IPS-15b (cell line): ENCODE measurements around the gene STRIT1.
"Not testable (repeated sequence)": the region's sequence is repeated elsewhere in the genome, so short reads cannot be mapped to it uniquely, and the experiment has no call there.

Experiments
- H3K27me3 ChIP-seq: one replicate; pipeline ENCODE4 v1.6.1; 2013; ENCODE audit warnings: low read length; ENCODE audit not compliant: control insufficient read depth, insufficient read depth
- H3K36me3 ChIP-seq: one replicate; pipeline ENCODE4 v1.6.1; 2013; ENCODE audit warnings: low read length; ENCODE audit not compliant: control insufficient read depth, insufficient read depth
- H3K4me1 ChIP-seq: one replicate; pipeline ENCODE4 v1.6.1; 2013; ENCODE audit warnings: mild to moderate bottlenecking, low read length; ENCODE audit not compliant: control insufficient read depth, insufficient read depth
- H3K4me3 ChIP-seq: one replicate; pipeline ENCODE4 v1.5.1; 2013; ENCODE audit warnings: low read depth, low read length
- H3K9ac ChIP-seq: one replicate; pipeline ENCODE4 v1.6.1; 2013; ENCODE audit warnings: low read depth, mild to moderate bottlenecking, low read length
- H3K9me3 ChIP-seq: one replicate; pipeline ENCODE4 v1.6.1; 2013; ENCODE audit warnings: mild to moderate bottlenecking, low read length; ENCODE audit not compliant: control insufficient read depth, insufficient read depth

The STRIT1 gene

GRCh38 chr3:155262855-155263254 lies 30.6 kb downstream of the STRIT1 start:
- H3K27me3 ChIP-seq, H3K9ac ChIP-seq, H3K4me3 ChIP-seq, H3K9me3 ChIP-seq, H3K4me1 ChIP-seq, H3K36me3 ChIP-seq: not testable (repeated sequence)

- Histone ChIP-seq H3K9me3 (no peaks in the 10 kb centered on the region), H3K36me3 (no peaks in the 10 kb centered on the region), H3K4me3 (no peak overlapping the region), H3K27me3 (no peaks in the 10 kb centered on the region), H3K9ac (no peak overlapping the region), H3K4me1 (no peaks in the 10 kb centered on the region)
Observed at GRCh38 chr3:155262295-155262694, 31.2 kb downstream of the STRIT1 start.

- H3K4me1 ChIP-seq = no peaks in the 10 kb centered on the region
- no peaks in the 10 kb centered on the region for H3K9me3 ChIP-seq
- no peak overlapping the region for H3K9ac ChIP-seq
- H3K4me3 ChIP-seq = no peak overlapping the region
- no peaks in the 10 kb centered on the region for H3K27me3 ChIP-seq
- H3K36me3 ChIP-seq = no peaks in the 10 kb centered on the region
Observed at GRCh38 chr3:155254445-155254844, 39.0 kb downstream of the STRIT1 start.

GRCh38 chr3:155252535-155252934 lies 40.9 kb downstream of the STRIT1 start:
- no peak overlapping the region for H3K9ac ChIP-seq
- no peaks in the 10 kb centered on the region for H3K36me3 ChIP-seq
- H3K27me3 ChIP-seq = no peaks in the 10 kb centered on the region
- H3K4me1 ChIP-seq = no peaks in the 10 kb centered on the region
- no peak overlapping the region for H3K4me3 ChIP-seq
- no peaks in the 10 kb centered on the region for H3K9me3 ChIP-seq

GRCh38 chr3:155252021-155252420 lies 41.5 kb downstream of the STRIT1 start:
- no peak overlapping the region for H3K4me3 ChIP-seq
- no peaks in the 10 kb centered on the region for H3K36me3 ChIP-seq
- no peaks in the 10 kb centered on the region for H3K4me1 ChIP-seq
- H3K9me3 ChIP-seq = no peaks in the 10 kb centered on the region
- no peak overlapping the region for H3K9ac ChIP-seq
- no peaks in the 10 kb centered on the region for H3K27me3 ChIP-seq

- H3K36me3 ChIP-seq = no peaks in the 10 kb centered on the region
- H3K9me3 ChIP-seq = no peaks in the 10 kb centered on the region
- H3K9ac ChIP-seq = no peak overlapping the region
- H3K4me3 ChIP-seq = no peak overlapping the region
- H3K4me1 ChIP-seq = no peaks in the 10 kb centered on the region
- H3K27me3 ChIP-seq = no peaks in the 10 kb centered on the region
Observed at GRCh38 chr3:155248531-155249187, 44.8 kb downstream of the STRIT1 start.

- Histone ChIP-seq H3K4me3 (no peak overlapping the region), H3K9ac (no peak overlapping the region), H3K4me1 (no peaks in the 10 kb centered on the region), H3K36me3 (no peaks in the 10 kb centered on the region), H3K27me3 (no peaks in the 10 kb centered on the region), H3K9me3 (no peaks in the 10 kb centered on the region)
Observed at GRCh38 chr3:155244699-155245098, 48.8 kb downstream of the STRIT1 start.

- Histone ChIP-seq H3K27me3 (no peaks in the 10 kb centered on the region), H3K9ac (no peak overlapping the region), H3K36me3 (no peaks in the 10 kb centered on the region), H3K4me1 (no peaks in the 10 kb centered on the region), H3K9me3 (no peaks in the 10 kb centered on the region), H3K4me3 (no peak overlapping the region)
Observed at GRCh38 chr3:155244216-155244615, 49.3 kb downstream of the STRIT1 start.

- Histone ChIP-seq H3K36me3 (no peaks in the 10 kb centered on the region), H3K27me3 (no peaks in the 10 kb centered on the region), H3K9me3 (no peaks in the 10 kb centered on the region), H3K4me3 (no peak overlapping the region), H3K4me1 (no peaks in the 10 kb centered on the region), H3K9ac (no peak overlapping the region)
Observed at GRCh38 chr3:155243512-155243921, 50.0 kb downstream of the STRIT1 start.

GRCh38 chr3:155242342-155242741 lies 51.1 kb downstream of the STRIT1 start:
- H3K4me3 ChIP-seq = no peak overlapping the region
- H3K4me1 ChIP-seq = no peaks in the 10 kb centered on the region
- H3K27me3 ChIP-seq = no peaks in the 10 kb centered on the region
- no peak overlapping the region for H3K9ac ChIP-seq
- H3K36me3 ChIP-seq = no peaks in the 10 kb centered on the region
- H3K9me3 ChIP-seq = no peaks in the 10 kb centered on the region

GRCh38 chr3:155241579-155241978 lies 51.9 kb downstream of the STRIT1 start:
- Histone ChIP-seq H3K9me3 (no peaks in the 10 kb centered on the region), H3K4me1 (no peaks in the 10 kb centered on the region), H3K36me3 (no peaks in the 10 kb centered on the region), H3K9ac (no peak overlapping the region), H3K4me3 (no peak overlapping the region), H3K27me3 (no peaks in the 10 kb centered on the region)
